ENCODE data around the gene KCNK3. TPM values are rescaled to one million over a fixed set of nuclear protein-coding genes. Genes with fewer than 3 reads are reported as not detected.
A peak's percentile ranks its signal among the peaks of the same experiment; 100 is the strongest.

Gene KCNK3
- total RNA-seq, 2 experiments from 2014 or later, result not detected

- H3K9me3 ChIP-seq (ENCODE audit: low read length), result no peaks in the 10 kb centered on the region
- H3K4me1 ChIP-seq (ENCODE audit: insufficient read depth, low read length, poor library complexity, severe bottlenecking), result peaks cover 11% of the 10 kb centered on the region
- no peaks in the 10 kb centered on the region for H4K20me1 ChIP-seq (ENCODE audit: insufficient read depth, low read length)
- POLR2A ChIA-PET, result no interaction called here
- no peak overlapping the region for H3K4me3 ChIP-seq (ENCODE audit: low read depth, low read length, poor library complexity, severe bottlenecking)
- H2AFZ ChIP-seq (ENCODE audit: low read length), result no peak overlapping the region
- no peak for DNase-seq (ENCODE audit: low spot score)
- TF ChIP-seq EZH2phosphoT487 (IDR thresholded peaks at IDR 0.05; ENCODE audit: borderline replicate concordance, low read depth, low read length) (no peak), CTCF (conservative IDR thresholded peaks at IDR 0.05; ENCODE audit: low read length) (no peak)
- no peaks in the 10 kb centered on the region for H3K36me3 ChIP-seq (ENCODE audit: insufficient read depth, low read length)
- H3K9me2 ChIP-seq (ENCODE audit: insufficient read depth, low read length), result no peaks in the 10 kb centered on the region
- peaks cover 3% of the 10 kb centered on the region; the same call in 1 of the 2 replicates for H3K79me2 ChIP-seq (ENCODE audit: insufficient read depth, low read depth, low read length)
- no peak overlapping the region for H3K27ac ChIP-seq (ENCODE audit: low read depth, low read length, poor library complexity, severe bottlenecking)
- no TSS peak for BruUV-seq (replicated peaks)
- no peak overlapping the region for H3K4me2 ChIP-seq (ENCODE audit: low read length)
- CTCF ChIA-PET (ENCODE audit: unreplicated experiment), result no interaction called here
- intact Hi-C loops (cut with micrococcal nuclease; ENCODE audit: unreplicated experiment), result no loop called here
Measured at GRCh38 chr2:26763019-26763418, 70.5 kb downstream of the KCNK3 start.

DNA sequence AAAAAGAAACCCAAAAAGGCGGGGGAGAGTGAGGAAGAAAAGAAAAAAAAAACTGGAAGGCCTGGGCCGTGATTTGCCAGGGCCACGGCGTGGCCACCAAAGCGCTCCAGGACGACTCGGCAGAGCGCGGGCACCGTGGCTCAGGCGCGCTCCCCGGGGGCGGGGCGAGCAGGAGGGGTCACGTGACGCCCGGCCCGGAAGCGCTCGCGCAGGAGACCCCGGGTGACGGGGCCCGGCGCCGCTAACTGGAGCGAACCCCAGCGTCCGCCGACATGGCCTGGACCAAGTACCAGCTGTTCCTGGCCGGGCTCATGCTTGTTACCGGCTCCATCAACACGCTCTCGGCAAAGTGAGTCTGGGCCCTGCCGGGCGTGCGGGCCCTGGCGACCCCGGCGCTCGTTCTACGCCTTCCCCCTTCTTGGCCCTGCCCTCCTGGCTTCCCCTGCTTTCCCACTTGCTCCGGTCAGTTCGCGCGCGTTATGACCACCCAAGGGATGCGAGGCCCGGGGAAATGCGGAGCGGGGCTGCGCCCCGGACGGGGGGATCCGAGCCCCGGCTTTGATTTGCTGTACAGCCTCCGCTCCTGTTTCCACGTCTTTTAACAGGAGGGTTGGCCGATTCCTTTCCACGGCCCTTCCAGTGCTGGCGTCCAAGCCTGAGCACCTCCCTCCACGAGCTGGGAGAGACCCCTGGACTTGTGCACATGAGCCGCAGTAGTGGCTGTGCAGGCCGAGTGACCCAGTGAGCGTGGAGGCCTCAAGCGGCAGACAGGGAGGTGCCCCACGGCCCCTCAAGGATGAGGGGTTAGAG, 71.8 kb downstream of the KCNK3 start, which contains the start of gene SLC35F6:
SLC35F6 (plus strand) TSS at position 207 of the 810 bp plus-strand sequence; CDS start at position 273, 66 bp downstream.
- POLR2A ChIA-PET, result interaction anchor here (1.3 to 1.8 kb wide), 2 partner anchors 9 to 13 kb away, joined by 3 to 4 read pairs; no protein-coding TSS in a partner anchor
- Histone ChIP-seq H3K27ac (ENCODE audit: low read depth, low read length, poor library complexity, severe bottlenecking) (no peak within 1 kb of the TSS), H3K9me3 (ENCODE audit: low read length) (no peaks in the 10 kb centered on the region), H3K4me2 (ENCODE audit: low read length) (peak within 1 kb of the TSS; percentile 83), H2AFZ (ENCODE audit: low read length) (peak within 1 kb of the TSS; percentile 59), H3K36me3 (ENCODE audit: insufficient read depth, low read length) (no peaks in the 10 kb centered on the region), H3K4me3 (ENCODE audit: low read depth, low read length, poor library complexity, severe bottlenecking) (peak within 1 kb of the TSS; percentile 84), H3K4me1 (ENCODE audit: insufficient read depth, low read length, poor library complexity, severe bottlenecking) (peaks cover 11% of the 10 kb centered on the region), H3K9me2 (ENCODE audit: insufficient read depth, low read length) (no peaks in the 10 kb centered on the region), H3K79me2 (ENCODE audit: insufficient read depth, low read depth, low read length) (peaks cover 3% of the 10 kb centered on the region; the same call in 1 of the 2 replicates), H4K20me1 (ENCODE audit: insufficient read depth, low read length) (no peaks in the 10 kb centered on the region)
- peak; percentile 87 for DNase-seq (ENCODE audit: low spot score)
- CTCF ChIA-PET (ENCODE audit: unreplicated experiment), result no interaction called here
- intact Hi-C loops (cut with micrococcal nuclease; ENCODE audit: unreplicated experiment), result loop anchor here (2.0 kb wide), 1 partner anchor 21 kb away; no protein-coding TSS in a partner anchor
- no peak for TF ChIP-seq EZH2phosphoT487 (IDR thresholded peaks at IDR 0.05; ENCODE audit: borderline replicate concordance, low read depth, low read length)
- TF ChIP-seq CTCF (conservative IDR thresholded peaks at IDR 0.05; ENCODE audit: low read length), result no peak
- no TSS peak for BruUV-seq (replicated peaks)
